NCI-H1436 (cell line): ENCODE results near the gene HAPSTR1.
A peak's percentile ranks its signal among the peaks of the same experiment; 100 is the strongest.
"Not testable (repeated sequence)": the region's sequence is repeated elsewhere in the genome, so short reads cannot be mapped to it uniquely, and the experiment has no call there.

ENCODE experiments used
- DNase-seq: peaks from one replicate; lab custom pipeline; 2025; lab: John Stamatoyannopoulos, UW

Gene HAPSTR1

DNA sequence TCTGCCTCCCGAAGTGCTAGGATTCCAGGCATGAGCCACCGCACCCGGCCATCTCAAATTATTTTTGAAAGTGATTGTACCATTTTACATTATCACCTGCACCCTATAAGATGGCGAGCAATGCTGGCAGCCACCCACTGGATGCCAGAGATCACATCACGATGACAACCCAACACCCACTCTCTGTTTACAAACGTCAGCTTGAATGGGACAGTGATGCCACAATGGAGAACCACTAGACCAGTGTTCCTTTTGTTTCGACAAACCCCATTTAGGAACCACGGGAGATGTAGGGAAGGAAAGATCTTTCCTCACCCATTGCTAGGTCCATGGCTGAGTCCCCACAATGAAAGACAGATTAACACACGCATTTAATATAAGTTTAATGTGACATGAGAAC, 20.1 kb upstream of the HAPSTR1 start:
- no peak for DNase-seq

DNA sequence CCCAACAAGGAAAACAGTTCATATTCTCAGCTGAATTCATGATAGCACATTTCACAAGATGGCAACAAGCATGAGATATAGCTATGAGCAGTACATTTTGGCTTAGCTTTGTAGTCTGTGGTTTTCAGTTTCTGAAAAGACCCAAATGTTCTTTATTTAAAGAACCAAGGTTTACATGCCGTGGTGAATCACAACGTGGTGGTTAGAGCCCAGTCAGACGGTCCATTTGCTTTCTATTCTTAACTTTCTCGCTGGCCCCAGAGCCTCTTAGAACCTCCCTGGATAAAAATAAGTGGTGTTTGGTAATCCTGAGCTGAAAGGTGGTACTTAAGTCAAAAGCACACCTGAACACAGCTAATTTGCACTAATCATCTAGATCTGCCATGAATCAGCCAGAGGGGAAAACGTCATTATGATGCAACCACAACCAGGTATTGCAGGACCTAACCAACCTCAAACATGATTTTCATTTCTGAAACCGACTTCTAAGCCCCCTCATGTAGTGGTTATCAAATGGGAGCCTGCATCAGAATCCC, 18.6 kb upstream of the HAPSTR1 start:
- DNase-seq = peak; percentile 67

DNA sequence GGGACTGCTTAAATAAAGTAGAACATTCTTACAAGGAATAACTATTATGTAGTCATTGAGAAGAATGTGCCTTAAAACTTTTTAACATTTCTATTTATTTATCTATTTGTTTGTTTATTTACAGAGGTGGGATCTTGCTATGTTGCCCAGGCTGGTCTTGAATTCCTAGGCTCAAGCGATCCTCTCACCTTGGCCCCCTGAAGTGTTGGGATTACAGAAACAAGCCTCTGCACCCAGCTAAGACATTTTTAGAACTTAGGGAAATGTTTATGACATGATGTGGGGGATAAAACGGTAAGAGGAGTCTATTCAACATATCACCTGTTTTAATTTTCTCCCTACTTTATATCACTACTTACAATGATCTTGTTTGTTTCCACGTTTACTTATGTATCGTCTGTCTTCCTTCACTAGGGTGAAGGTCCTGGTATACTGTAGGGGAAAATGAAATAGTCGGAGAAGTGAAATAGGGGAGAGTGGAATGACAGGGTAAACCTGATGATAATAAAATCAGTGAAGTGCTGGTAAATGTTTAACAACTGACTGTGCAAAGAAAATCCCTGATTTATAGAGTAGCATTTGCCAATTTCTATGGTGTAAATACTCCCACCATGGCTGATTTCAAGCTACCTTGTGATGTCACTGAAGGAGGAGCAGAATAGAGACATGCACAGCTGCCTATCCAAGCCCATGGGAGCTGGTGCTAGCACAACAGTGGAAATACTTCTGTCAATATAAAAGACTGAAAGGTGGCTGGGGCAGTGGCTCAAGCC, 16.0 kb upstream of the HAPSTR1 start:
- no peak for DNase-seq

DNA sequence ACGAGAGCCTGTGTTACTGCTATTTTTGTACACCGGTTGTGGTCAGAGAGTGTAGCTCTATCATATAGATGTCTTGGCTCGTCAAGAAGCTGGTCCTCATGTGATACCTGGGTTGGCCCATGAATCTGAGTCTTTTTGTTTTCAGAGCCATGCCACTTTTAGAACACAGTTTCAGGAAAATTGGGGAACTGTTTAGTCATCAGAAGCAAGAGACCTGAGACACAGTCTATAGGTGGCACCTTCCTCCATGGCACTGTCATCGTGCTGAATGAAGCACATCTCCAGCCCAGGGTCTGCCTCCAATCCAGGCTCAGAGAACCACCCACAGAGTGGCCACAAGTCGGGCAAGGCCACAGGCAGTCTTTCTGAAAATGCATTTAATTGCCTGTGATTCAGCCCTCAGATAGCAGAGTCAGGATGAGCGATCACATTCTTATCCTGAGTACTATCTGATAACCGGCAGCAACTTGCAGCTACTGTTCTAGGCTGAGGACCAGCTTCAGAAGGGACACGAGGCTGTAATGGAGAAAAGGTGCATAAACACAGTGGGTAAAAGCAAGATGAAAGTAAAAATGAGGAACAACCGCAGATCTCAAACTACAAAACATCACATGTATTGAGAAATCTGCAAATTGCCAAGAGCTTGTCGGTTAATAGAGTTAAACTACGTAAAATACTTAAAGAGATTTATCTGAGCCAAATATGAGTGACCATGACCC, 14.2 kb upstream of the HAPSTR1 start:
- no peak for DNase-seq

DNA sequence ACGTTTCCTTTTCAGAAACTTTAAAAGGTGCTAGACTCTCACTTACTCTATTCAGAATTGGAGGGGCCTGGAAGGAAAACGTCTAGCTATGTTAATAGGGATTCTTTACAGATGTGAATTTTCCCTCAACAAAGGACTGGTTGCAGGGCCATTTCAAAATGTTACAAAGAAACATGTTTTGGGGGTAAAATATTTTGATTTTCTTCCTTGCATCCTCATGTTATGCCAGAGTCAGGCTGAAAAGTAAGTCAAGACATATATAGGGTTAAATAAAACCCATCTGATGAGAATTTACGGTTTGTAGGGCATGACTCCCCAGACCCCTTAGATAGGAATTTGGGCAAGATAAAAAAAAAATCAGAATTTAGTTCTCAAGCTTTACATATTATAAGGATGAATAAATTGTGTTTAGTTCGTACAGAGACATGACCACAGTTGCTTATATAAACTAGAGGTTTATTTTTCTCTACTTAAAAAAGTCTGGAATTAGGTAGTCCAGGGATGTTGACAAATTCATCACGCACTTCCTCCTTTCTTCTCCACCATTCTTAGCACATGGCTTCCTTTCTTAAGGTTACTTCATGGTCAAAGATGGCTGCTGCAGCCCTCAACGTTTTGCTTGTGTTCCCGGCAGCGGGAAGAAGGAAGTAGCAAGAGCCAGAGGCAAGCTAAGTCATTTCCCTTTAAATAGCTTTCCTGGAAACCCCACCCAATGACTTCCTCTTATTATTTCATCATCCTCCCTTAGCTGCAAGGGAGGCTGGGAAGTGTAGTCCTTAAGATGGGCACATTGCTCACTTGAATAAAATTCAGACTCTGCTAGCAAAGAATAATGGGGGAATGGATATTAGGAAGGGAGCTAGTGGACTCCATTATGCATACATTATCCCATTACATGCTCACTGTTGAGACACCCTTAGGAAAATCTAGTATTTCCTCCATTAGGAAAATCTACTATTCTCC, 12.7 kb upstream of the HAPSTR1 start:
- DNase-seq = not testable (repeated sequence)

DNA sequence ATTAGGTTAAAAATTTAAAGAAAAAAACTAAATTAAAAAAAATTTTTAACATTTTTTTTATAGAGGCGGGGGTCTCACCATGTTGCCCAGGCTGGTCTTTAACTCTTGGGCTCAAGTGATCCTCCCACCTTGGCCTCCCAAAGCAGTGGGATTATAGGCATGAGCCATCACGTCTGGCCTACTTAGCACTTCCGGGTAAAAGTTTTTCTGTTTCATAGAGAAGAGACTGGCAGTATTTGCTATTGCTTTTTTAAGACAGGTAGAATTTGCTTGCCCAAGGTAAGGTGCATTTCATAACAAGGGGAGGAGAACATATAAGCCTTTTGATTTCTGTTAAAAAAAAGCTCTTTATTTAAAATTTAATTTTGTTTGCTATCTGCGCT, 12.0 kb upstream of the HAPSTR1 start:
- no peak for DNase-seq

DNA sequence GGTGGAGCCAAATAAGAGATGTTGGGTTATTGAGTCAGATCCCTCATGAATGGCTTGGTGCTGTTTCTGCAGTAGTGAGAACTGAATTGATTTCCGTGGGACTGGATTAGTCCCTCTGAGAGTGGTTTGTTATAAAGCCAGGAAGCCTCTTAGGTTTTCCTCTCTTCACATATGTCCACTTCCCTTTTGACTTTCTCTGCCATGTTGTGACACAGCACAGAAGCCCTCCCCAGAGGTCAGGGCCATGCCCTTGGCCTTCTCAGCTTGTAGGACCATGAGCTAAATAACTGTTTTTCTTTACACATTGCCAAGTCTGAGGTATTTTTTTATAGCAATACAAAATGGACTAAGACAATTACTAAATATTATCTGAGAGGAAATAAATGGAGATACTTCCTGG, 10.3 kb upstream of the HAPSTR1 start:
- no peak for DNase-seq

DNA sequence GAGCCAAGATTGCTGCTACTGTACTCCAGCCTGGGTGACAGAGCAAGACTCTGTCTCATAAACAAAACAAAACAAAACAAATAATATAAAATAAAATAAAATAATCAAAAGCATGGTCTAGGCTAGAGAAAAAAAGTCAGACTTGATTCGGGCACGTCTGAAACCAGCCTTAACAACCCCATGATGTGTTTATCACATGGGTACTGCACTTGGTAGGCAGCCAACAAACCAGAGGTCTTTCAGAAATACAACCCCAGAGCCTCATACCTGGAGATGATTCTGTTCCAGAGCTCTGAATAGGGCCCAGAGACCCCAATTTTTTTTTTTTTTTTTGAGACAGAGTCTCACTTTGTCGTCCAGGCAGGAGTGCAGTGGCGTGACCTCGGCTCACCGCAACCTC, 9.6 kb upstream of the HAPSTR1 start:
- no peak for DNase-seq

DNA sequence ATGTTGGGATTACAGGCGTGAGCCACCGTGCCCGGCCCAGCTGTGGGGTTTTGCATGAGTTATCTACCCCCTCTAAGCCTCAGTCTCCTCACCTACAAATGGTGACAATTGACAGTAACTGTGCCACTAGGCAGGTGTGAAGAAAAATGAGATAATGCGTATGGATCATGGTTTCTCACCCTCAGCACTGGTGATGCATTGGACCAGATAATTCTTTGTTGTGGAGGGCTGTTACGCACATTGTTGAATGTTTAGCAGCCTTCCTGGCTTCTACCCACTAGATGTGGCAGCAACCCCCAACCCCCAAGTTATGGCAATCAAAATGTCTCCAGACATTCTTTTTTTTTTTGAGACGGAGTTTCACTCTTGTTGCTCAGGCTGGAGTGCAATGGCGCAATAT, 9.0 kb upstream of the HAPSTR1 start:
- no peak for DNase-seq

DNA sequence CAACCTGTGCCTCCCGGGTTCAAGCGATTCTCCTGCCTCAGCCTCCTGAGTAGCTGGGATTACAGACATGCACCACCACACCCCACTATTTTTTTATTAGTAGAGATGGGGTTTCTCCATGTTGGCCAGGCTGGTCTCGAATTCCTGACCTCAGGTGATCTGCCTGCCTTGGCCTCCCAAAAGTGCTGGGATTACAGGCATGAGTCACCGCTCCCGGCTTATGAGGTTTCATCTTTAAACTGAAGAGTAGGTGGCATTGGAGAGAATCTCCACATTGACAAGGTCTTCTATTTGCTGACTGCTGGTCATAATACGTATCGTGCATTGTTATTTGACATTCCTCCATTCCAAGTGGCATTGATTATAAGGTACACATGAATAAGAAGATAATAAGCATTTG, 3.7 kb upstream of the HAPSTR1 start:
- DNase-seq = not testable (repeated sequence)

DNA sequence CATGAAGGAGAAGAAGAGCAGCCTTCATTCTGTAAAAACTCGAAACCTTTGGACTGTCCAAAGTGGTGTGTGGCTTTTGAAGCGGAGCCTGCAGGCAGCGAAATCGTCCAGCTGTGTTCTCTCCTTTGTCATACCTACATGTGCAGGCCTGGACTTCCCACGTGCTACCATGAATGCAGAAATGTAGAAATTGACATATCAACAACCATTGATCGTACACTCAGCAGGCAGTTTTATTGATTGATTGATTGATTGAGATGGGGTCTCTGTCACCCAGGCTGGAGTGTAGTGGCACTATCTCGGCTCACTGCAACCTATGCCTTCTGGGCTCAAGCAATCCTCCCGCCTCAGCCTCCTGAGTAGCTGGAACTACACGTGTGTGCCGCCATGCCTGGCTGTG, 2.6 kb upstream of the HAPSTR1 start:
- no peak for DNase-seq

DNA sequence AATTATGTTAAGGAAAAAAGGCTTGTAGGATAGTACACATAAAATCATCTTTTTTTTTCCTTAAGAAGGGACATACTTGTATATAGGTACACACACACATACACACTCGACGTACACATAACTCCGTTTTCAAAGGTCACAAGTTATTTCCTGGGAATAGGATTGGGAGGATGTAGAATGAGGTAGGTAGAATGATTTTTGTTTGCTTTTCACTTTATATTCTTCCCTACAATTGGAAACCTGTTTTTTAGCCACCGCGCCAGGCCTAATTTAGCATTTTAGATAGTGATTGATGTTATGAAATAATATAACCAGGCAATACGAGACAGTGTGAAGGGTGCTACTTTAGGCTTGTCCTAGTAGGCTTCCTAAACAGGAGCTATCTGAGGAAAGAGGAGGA, 1.8 kb upstream of the HAPSTR1 start:
- no peak for DNase-seq

DNA sequence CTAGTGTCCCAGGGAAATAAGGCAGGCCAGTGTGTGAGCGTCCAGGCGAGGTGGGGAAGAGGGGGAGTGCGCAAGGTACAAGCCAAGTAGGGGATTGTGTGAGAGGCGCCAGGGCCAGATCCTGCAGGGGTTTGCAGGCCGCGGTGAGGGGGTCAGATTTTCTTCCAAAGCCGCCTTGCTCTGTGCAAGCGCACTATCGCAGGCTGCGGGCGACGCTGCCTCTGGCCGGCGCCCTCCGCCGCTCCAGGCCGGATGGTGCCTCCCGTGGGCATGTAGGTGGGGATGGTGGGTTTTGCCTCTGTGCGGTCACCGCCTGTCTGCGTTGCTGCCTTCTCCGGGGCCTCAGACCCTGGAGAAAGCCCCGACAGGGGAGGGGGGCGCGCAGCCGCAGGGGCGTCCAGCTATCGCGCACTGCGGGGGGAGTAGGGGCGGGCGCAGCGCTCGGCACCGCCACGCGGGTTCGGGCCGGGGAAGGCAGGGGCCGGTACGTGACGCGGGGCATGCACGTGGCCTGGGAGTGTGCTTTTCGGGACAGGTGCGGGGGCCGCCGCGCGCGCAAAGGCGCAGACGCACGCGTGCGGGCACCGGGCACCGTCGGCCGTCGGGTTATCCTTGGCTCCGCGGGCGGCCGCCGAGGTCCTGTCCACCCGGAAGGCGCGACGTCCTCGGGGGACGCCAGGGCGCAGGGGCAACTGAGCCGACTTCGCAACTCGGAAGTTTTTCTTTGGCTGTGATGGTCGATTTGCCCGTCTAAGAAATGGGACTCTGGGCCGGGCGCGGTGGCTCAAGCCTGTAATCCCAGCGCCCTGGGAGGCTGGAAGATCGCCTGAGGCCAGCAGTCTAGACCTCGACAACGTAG, 1.1 kb upstream of the HAPSTR1 start:
- no peak for DNase-seq

DNA sequence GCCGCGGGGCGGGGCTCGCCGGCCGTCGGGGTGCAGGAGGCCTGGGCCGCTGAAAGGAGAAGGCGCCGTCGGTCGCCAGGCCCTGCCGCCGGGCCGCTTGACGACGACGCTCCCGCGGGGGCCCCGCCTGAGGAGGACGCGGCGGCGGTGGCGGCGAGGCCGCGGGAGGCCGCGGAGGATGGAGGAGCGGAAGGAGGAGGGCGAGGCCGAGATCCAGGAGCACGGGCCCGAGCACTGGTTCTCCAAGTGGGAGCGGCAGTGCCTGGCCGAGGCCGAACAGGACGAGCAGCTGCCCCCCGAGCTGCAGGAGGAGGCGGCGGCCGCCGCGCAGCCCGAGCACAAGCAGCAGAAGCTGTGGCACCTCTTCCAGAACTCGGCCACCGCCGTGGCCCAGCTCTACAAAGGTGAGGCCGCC, 430 bp downstream of the HAPSTR1 start:
- DNase-seq = no peak

DNA sequence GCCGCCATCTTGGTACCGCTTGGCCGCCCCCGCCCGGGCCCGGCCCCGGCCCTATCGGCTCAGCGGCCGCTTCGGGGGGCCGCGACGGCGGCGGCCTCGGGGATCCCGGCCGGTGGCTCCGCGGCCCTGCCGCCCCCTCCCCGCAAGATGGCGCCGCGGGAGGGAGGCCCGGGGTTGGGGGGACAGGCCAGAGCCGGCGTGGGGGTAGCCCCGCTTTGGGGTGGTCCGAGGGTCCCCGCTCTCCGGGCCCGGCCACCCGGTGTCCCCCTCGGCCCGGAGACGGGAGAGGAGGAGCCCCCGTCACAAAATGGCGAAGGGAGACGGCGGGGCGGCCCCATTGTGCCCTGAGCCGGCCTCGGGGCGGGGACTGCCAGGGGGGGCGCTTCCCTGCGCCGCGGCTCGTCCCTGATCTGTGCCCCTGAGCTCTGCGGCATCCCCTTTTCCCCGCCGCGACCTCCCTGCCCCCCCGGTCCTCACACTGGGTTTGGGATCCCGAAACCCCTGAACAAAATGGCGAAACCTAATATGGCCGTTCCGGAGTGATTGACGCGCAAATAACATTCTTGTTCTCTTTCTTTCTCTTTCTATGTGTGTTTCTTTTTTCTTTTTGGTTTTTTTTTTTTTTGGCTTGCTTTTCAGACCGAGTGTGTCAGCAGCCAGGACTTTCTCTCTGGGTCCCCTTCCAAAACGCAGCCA, 986 bp downstream of the HAPSTR1 start:
- DNase-seq = no peak

DNA sequence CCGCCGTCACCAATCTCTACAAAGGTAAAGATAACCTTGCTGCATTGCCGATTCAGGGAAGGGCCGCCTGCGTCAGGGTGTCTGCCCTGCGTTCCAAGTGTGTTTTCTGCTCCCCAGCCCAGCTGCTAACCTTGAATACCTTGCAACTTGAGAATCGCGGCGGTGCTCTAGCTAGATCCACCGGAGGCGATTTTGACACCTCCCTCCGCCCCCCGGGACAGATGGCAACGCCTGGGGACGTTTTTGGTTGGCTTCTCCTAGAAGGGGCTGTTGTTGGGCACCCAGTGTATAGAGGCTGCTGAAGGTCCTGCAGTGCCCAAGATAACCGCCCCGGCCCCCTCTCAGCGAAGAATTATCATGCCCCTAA, 1.5 kb downstream of the HAPSTR1 start:
- DNase-seq = no peak

DNA sequence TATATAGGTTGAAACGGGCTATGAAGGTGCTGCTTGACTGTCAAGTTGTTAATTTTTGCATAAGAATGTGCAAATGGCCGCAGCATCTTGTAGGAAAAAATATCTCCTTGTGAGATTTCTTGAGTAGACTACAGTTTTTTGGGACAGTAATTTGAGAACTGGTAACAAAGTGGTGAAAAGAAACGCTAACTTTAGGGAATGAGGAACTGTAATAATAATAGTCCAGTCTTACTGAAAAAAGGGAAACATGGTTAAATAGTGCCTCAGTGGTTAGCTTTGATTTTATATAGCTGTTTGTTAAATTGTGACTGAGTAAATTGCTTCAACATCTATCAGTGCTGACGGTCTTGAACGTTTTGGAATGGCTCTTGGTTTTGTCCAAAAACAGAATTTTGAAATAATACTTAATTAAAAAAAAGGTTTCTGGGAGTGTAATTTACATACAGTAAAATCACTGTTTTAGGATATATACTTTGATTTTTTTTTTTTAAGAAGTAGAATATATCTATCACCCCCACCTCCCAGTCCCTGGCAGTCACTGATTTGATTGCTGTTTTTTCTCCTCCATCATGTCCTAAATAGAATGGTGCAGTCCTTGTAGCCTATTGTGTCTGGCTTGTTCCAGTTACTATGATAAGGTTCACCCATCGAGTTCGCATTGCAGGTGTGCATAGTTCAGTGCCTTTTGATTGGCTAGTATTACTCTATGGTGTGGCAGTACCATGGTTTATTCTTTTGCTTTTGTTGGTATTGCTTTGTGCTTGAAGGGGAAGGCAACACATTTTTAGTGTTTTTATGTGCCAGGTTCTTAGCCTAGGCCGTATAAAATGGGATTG, 2.8 kb downstream of the HAPSTR1 start:
- no peak for DNase-seq

DNA sequence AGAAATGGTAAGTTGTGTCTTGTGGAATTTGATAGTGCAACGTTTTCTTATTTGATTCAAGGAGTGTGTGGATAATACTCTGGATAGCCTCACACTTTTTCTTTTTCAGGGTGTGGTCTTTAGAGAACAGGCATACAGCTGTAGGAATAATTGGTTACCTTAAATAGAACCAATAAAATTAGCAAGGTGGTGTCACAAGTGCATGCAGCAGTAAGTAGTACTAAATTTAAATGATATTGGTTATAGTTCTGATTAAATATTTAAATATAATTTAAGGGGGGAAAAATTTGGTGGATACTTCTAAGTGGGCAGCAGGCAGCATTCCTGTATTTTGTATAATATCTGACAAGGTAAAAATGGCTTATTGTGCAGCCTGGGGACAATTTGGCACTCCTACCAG, 3.7 kb downstream of the HAPSTR1 start:
- DNase-seq = no peak

DNA sequence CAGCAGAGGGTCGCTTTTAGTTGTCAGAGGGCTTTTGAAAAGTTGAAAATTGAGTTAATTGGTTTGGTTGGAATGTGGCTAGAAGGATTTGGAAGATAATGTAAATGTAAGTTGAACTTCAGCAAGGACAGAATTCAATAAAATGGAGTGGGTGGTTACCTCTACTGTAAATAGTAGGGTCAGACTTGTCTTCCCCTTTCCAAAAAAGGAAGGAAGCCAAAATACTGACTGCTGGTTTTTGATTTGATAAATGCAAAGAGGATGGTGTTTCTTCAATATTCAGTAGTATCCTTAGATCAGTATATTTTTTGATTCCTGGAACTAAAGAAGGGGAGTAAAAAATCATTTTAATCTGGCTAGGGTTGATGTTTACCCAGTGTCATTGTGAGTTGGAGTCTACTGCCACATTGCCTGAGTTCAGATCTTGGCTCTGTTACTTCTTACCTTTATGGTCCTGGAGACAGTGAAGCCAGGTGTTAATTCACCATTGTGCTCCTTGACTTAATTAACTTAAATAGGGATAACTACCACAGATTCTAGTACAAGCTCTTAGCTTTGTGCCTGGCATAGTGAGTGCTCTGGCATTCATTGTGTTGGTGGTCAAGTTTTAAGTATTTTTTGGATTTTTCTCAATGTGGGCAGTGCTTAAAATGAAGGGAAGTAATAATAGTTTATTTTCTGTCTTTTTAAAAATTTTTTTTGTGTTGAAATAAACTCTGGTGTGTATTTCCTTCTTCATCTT, 4.4 kb downstream of the HAPSTR1 start:
- DNase-seq = no peak
